Smooth muscle cell (in vitro differentiated cells): ENCODE data around the gene CACNA1B. TPM values are rescaled to one million over a fixed set of nuclear protein-coding genes. Genes with fewer than 3 reads are reported as not detected.

Source experiments
- DNase-seq: peaks from one replicate; lab custom pipeline; 2025; ENCODE audit not compliant: unreplicated experiment; lab: John Stamatoyannopoulos, UW
- H2AFZ ChIP-seq: fragments of 200-600 bp; sonication (generic); 2 replicates; pipeline ENCODE4 v1.6.0; 2016; ENCODE audit warnings: antibody characterized with exemption, low read depth, mild to moderate bottlenecking
- H3F3A ChIP-seq: fragments of 200-600 bp; sonication (generic); 2 replicates; pipeline ENCODE4 v1.6.0; 2017; ENCODE audit warnings: antibody characterized with exemption, low read depth
- H3K27ac ChIP-seq: fragments of 200-600 bp; sonication (generic); 2 replicates; pipeline ENCODE4 v1.5.1; 2016; ENCODE audit warnings: low read depth, mild to moderate bottlenecking
- H3K27me3 ChIP-seq: fragments of 200-600 bp; sonication (generic); 2 replicates; pipeline ENCODE4 v1.6.1; 2016; ENCODE audit warnings: low read depth, mild to moderate bottlenecking
- H3K36me3 ChIP-seq: fragments of 200-600 bp; sonication (generic); 2 replicates; pipeline ENCODE4 v1.5.1; 2016; ENCODE audit warnings: low read depth
- H3K4me1 ChIP-seq: fragments of 200-600 bp; sonication (generic); 2 replicates; pipeline ENCODE4 v1.5.1; 2016; ENCODE audit warnings: low read depth
- H3K4me2 ChIP-seq: fragments of 200-600 bp; sonication (generic); 2 replicates; pipeline ENCODE4 v1.6.0; 2016; ENCODE audit warnings: mild to moderate bottlenecking
- H3K4me3 ChIP-seq: fragments of 200-600 bp; sonication (generic); 2 replicates; pipeline ENCODE4 v1.5.1; 2016; ENCODE audit warnings: mild to moderate bottlenecking
- H3K79me2 ChIP-seq: fragments of 200-600 bp; sonication (generic); 2 replicates; pipeline ENCODE4 v1.6.0; 2016; ENCODE audit warnings: low read depth, mild to moderate bottlenecking
- H3K9ac ChIP-seq: fragments of 200-600 bp; sonication (generic); 2 replicates; pipeline ENCODE4 v1.6.0; 2016; ENCODE audit warnings: low read depth
- H3K9me3 ChIP-seq: fragments of 200-600 bp; sonication (generic); replicated peaks from 2 replicates; pipeline ENCODE4 v1.5.1; 2016; ENCODE audit warnings: low read depth
- H4K20me1 ChIP-seq: fragments of 200-600 bp; sonication (generic); 2 replicates; pipeline ENCODE4 v1.6.0; 2016; ENCODE audit warnings: low read depth
- CTCF ChIP-seq: fragments of 200-600 bp; sonication (generic); IDR thresholded peaks from 2 replicates; pipeline ENCODE4 v1.5.1; 2017; ENCODE audit warnings: borderline replicate concordance, mild to moderate bottlenecking, antibody characterized with exemption; ENCODE audit not compliant: insufficient read depth, poor library complexity, severe bottlenecking
- WGBS: methylation state at CpG from one replicate; pipeline ENCODE4 v1.1.7; 2016; ENCODE audit warnings: low lambda C conversion rate; 5-methylcytosine and 5-hydroxymethylcytosine counted together
- polyA plus RNA-seq: library from polyadenylated mRNA; unstranded; fragments of >200 nt; fragmentation: Nextera tagmentation; extraction: Ambion mirVana; gene quantifications from 2 replicates; pipeline ENCODE4 v1.2.1, GENCODE V29; 2016
- total RNA-seq: library from RNA; depleted of rRNA; stranded (reverse); fragments of >200 nt; gene quantifications from 2 replicates; pipeline ENCODE4 v1.2.3, GENCODE V29; 2014

Gene CACNA1B
- total and polyA plus RNA-seq, 2 experiments from 2014 or later: 0.09 to 0.23 TPM

DNA sequence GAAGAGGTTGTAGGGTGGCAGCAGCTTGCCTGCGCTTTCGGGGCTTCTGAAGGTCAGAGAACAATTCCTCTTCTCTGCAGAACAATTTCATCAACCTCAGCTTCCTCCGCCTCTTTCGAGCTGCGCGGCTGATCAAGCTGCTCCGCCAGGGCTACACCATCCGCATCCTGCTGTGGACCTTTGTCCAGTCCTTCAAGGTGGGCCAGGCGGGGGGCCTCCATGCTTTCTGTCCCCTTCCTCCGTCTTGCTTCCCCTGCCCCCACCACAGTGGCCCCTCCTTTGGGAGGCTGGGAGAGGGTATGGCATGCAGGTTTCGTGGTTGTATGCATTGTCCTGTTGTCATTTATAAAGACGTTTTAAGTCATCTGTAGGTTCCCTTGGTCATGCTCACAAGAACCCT is 195.8 kb downstream of the CACNA1B start:
- 95% methylated on average over 12 of the region's 12 CpGs for WGBS
- no peaks in the 10 kb centered on the region for H3K9me3 ChIP-seq
- H3F3A ChIP-seq: no peaks in the 10 kb centered on the region

DNA sequence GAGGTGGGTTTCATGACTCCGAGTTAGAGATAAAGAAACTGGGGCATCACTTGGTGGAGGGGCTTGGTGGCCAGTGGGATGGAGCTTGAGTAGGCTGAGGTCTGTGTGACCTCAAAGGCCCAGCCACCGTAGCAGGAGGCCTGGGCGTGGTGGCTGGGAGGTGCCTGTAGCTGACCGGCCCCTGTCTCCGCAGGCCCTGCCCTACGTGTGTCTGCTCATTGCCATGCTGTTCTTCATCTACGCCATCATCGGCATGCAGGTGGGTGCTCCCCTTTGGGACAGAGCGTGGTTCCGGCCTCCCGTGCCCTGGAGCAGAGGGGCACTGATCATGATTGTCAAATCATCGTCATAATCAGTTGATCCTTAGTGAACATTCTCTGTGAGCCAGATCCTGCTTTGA is 196.2 kb downstream of the CACNA1B start:
- no peak for TF ChIP-seq CTCF
- Histone ChIP-seq H3F3A (no peaks in the 10 kb centered on the region), H3K27ac (no peak overlapping the region), H3K9me3 (no peaks in the 10 kb centered on the region), H3K79me2 (no peaks in the 10 kb centered on the region), H3K9ac (no peak overlapping the region), H2AFZ (no peak overlapping the region), H3K27me3 (no peaks in the 10 kb centered on the region), H3K36me3 (no peaks in the 10 kb centered on the region), H3K4me1 (no peaks in the 10 kb centered on the region), H3K4me3 (no peak overlapping the region), H4K20me1 (no peaks in the 10 kb centered on the region), H3K4me2 (no peak overlapping the region)
- WGBS: 94% methylated on average over 11 of the region's 12 CpGs
- no peak for DNase-seq

More for the DNA sequence above, 195.8 kb downstream of the CACNA1B start:
- Histone ChIP-seq H3K4me2 (no peak overlapping the region), H3K36me3 (no peaks in the 10 kb centered on the region), H3K79me2 (no peaks in the 10 kb centered on the region), H3K27me3 (no peaks in the 10 kb centered on the region), H3K27ac (no peak overlapping the region), H3K4me3 (no peak overlapping the region), H3K4me1 (no peaks in the 10 kb centered on the region), H3K9ac (no peak overlapping the region), H2AFZ (no peak overlapping the region), H4K20me1 (no peaks in the 10 kb centered on the region)
- TF ChIP-seq CTCF: no peak
- no peak for DNase-seq

GRCh38 chr9:138074516-138074915 is 196.9 kb downstream of the CACNA1B start:
- Histone ChIP-seq H3K4me3 (no peak overlapping the region), H3K4me1 (no peaks in the 10 kb centered on the region), H2AFZ (no peak overlapping the region), H3K36me3 (no peaks in the 10 kb centered on the region), H3K79me2 (no peaks in the 10 kb centered on the region), H3K4me2 (no peak overlapping the region), H3K27me3 (no peaks in the 10 kb centered on the region), H3F3A (no peaks in the 10 kb centered on the region), H3K9ac (no peak overlapping the region), H3K27ac (no peak overlapping the region), H3K9me3 (no peaks in the 10 kb centered on the region), H4K20me1 (no peaks in the 10 kb centered on the region)
- no peak for TF ChIP-seq CTCF
- 94% methylated on average over 18 of the region's 18 CpGs for WGBS
- no peak for DNase-seq

DNA sequence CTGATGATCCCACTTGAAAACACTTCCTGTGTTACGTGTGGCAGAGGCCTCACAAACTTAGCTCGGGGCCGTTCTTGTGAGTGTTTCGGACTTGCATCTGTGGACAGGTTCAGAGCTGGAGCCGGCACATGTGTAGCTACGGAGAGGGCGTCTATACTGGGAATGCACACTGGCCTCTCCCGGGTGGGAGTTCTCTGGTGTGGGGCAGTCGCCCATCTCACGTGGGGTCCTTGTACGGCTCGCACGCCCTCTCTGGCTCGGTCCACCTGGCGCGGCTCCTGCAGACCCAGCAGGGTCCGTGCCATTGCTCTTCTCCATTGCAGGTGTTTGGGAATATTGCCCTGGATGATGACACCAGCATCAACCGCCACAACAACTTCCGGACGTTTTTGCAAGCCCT is 197.9 kb downstream of the CACNA1B start:
- H3K27me3 ChIP-seq: no peaks in the 10 kb centered on the region
- H3K4me2 ChIP-seq: no peak overlapping the region
- no peak overlapping the region for H2AFZ ChIP-seq
- no peaks in the 10 kb centered on the region for H3K9me3 ChIP-seq
- no peaks in the 10 kb centered on the region for H4K20me1 ChIP-seq
- H3K4me1 ChIP-seq: no peaks in the 10 kb centered on the region
- 95% methylated on average over 20 of the region's 20 CpGs for WGBS
- no peaks in the 10 kb centered on the region for H3K36me3 ChIP-seq
- no peaks in the 10 kb centered on the region for H3K79me2 ChIP-seq
- H3K4me3 ChIP-seq: no peak overlapping the region
- H3K9ac ChIP-seq: no peak overlapping the region
- H3K27ac ChIP-seq: no peak overlapping the region
- DNase-seq: no peak
- H3F3A ChIP-seq: no peaks in the 10 kb centered on the region
- no peak for TF ChIP-seq CTCF
